Glutamatergic neuron (in vitro differentiated cells): ENCODE results near the gene COBL. TPM values are rescaled to one million over a fixed set of nuclear protein-coding genes. Genes with fewer than 3 reads are reported as not detected.

ENCODE experiments used
- DNase-seq: peaks from one replicate; pipeline ENCODE4 v3.0.0; 2022
- H3K27ac Mint-ChIP-seq: one replicate; pipeline ENCODE4 v1.8.0; 2020; ENCODE audit warnings: mild to moderate bottlenecking, mixed read lengths, inconsistent platforms; ENCODE audit not compliant: unreplicated experiment
- H3K27me3 Mint-ChIP-seq: one replicate; pipeline ENCODE4 v1.8.0; 2020; ENCODE audit warnings: mild to moderate bottlenecking, moderate library complexity, mixed read lengths, inconsistent platforms; ENCODE audit not compliant: unreplicated experiment
- H3K36me3 Mint-ChIP-seq: one replicate; pipeline ENCODE4 v1.8.0; 2020; ENCODE audit warnings: mild to moderate bottlenecking, mixed read lengths, inconsistent platforms; ENCODE audit not compliant: unreplicated experiment
- H3K4me1 Mint-ChIP-seq: one replicate; pipeline ENCODE4 v1.8.0; 2020; ENCODE audit warnings: mild to moderate bottlenecking, low read depth, mixed read lengths, inconsistent platforms; ENCODE audit not compliant: unreplicated experiment
- H3K4me3 Mint-ChIP-seq: one replicate; pipeline ENCODE4 v1.8.0; 2020; ENCODE audit warnings: mild to moderate bottlenecking, mixed read lengths, inconsistent platforms; ENCODE audit not compliant: unreplicated experiment
- H3K9me3 Mint-ChIP-seq: one replicate; pipeline ENCODE4 v1.8.0; 2020; ENCODE audit warnings: mild to moderate bottlenecking, moderate library complexity, mixed read lengths, inconsistent platforms; ENCODE audit not compliant: unreplicated experiment
- CTCF ChIP-seq: fragments of 200-600 bp; sonication (generic); IDR thresholded peaks from one replicate; pipeline ENCODE4 v1.5.0; 2021; ENCODE audit not compliant: partially characterized antibody, unreplicated experiment
- total RNA-seq: library from RNA; stranded (reverse); fragmentation: NEBNext Ultra II Directional; extraction: Animal tissue kit (Norgen Biotek cat#: 25700); gene quantifications from one replicate; pipeline ENCODE4 v1.2.1, GENCODE V29; 2021; ENCODE audit not compliant: unreplicated experiment

COBL gene
- total RNA-seq, 1 donor from 2014 or later = 3.3 TPM

GRCh38 chr7:51009716-51010496 is 306.7 kb downstream of the COBL start:
- Mint-ChIP-seq H3K27ac (no peak overlapping the region), H3K36me3 (no peaks in the 10 kb centered on the region), H3K4me1 (no peaks in the 10 kb centered on the region), H3K27me3 (peaks cover 4% of the 10 kb centered on the region), H3K4me3 (no peak overlapping the region), H3K9me3 (no peaks in the 10 kb centered on the region)
- TF ChIP-seq CTCF = no peak
- no peak for DNase-seq

- no peak for TF ChIP-seq CTCF
- Mint-ChIP-seq H3K27me3 (peaks cover 3% of the 10 kb centered on the region), H3K9me3 (no peaks in the 10 kb centered on the region), H3K27ac (no peak overlapping the region), H3K4me3 (no peak overlapping the region), H3K4me1 (no peaks in the 10 kb centered on the region), H3K36me3 (no peaks in the 10 kb centered on the region)
- DNase-seq = no peak
Measured at GRCh38 chr7:51007551-51008505, 308.8 kb downstream of the COBL start.

GRCh38 chr7:51006483-51007235 is 309.9 kb downstream of the COBL start:
- Mint-ChIP-seq H3K27ac (no peak overlapping the region), H3K27me3 (no peaks in the 10 kb centered on the region), H3K36me3 (no peaks in the 10 kb centered on the region), H3K4me3 (no peak overlapping the region), H3K4me1 (no peaks in the 10 kb centered on the region), H3K9me3 (peaks cover 1% of the 10 kb centered on the region)
- TF ChIP-seq CTCF = no peak
- DNase-seq = no peak

DNA sequence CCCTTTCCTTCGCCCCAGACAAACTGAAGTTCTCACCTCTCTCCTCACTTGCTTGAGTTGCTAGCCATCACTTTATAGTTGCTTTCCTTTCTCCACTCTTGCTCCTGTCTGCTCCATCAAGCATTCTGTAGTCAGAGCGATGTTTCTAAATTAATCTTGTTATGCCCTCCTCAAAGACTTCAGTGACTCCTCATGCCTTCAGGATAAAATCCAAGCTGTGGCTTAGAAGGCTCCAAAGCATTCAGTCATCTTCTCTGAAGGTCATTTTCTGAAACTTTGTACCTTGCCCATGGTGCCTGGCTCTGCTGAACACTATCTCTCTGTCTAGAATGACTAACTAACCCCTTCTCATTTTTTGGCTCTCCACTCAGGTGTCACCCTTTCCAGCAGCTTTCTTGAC is 311.5 kb downstream of the COBL start:
- Mint-ChIP-seq H3K4me1 (no peaks in the 10 kb centered on the region), H3K4me3 (no peak overlapping the region), H3K36me3 (no peaks in the 10 kb centered on the region), H3K9me3 (peaks cover 2% of the 10 kb centered on the region), H3K27ac (no peak overlapping the region), H3K27me3 (no peaks in the 10 kb centered on the region)
- no peak for DNase-seq
- TF ChIP-seq CTCF = no peak
